Fibroblast of lung (primary cell): ENCODE measurements around the gene TMEM94. TPM values are rescaled to one million over a fixed set of nuclear protein-coding genes. Genes with fewer than 3 reads are reported as not detected.

Source experiments
- DNase-seq, 2 donors: peaks; one replicate each; pipeline versions ENCODE4 v3.0.0 to v3.0.0-alpha.2; 2010; ENCODE audit warnings: low read depth in 2 of 2
- H2AFZ ChIP-seq: 2 replicates; pipeline ENCODE4 v1.5.1; 2012; ENCODE audit warnings: low read length, control low read depth, inconsistent platforms
- H3K27ac ChIP-seq: 2 replicates; pipeline ENCODE4 v1.5.1; 2011; ENCODE audit warnings: low read length, control low read depth; ENCODE audit not compliant: insufficient read depth
- H3K27me3 ChIP-seq: 2 replicates; pipeline ENCODE4 v1.5.1; 2011; ENCODE audit warnings: mild to moderate bottlenecking, low read length; ENCODE audit not compliant: control insufficient read depth, insufficient read depth
- H3K36me3 ChIP-seq: 2 replicates; pipeline ENCODE4 v1.5.1; 2011; ENCODE audit warnings: low read length; ENCODE audit not compliant: control insufficient read depth, insufficient read depth
- H3K4me1 ChIP-seq: 2 replicates; pipeline ENCODE4 v1.5.1; 2011; ENCODE audit warnings: low read length; ENCODE audit not compliant: control insufficient read depth, insufficient read depth; ENCODE audit errors: extremely low read depth
- H3K4me2 ChIP-seq: 2 replicates; pipeline ENCODE4 v1.5.1; 2011; ENCODE audit warnings: low read length, control low read depth; ENCODE audit not compliant: insufficient read depth; ENCODE audit errors: extremely low read depth
- H3K4me3 ChIP-seq, 4 experiments: fragments of 200-600 bp in 1 of 4; sonication (generic) in 1 of 4; replicated peaks in 1 of 4; 2 replicates each; pipeline ENCODE4 v1.5.1; 2011 to 2016; ENCODE audit warnings: low read length in 4 of 4, low read depth in 3 of 4, mild to moderate bottlenecking in 3 of 4, control low read depth in 2 of 4, inconsistent platforms in 1 of 4, mixed read lengths in 1 of 4; ENCODE audit not compliant: insufficient read depth in 1 of 4; ENCODE audit errors: control extremely low read depth in 1 of 4
- H3K79me2 ChIP-seq: 2 replicates; pipeline ENCODE4 v1.5.1; 2012; ENCODE audit warnings: mild to moderate bottlenecking, low read length, inconsistent platforms; ENCODE audit not compliant: control insufficient read depth, insufficient read depth
- H3K9ac ChIP-seq: 2 replicates; pipeline ENCODE4 v1.5.1; 2011; ENCODE audit warnings: mild to moderate bottlenecking, low read length, control low read depth; ENCODE audit not compliant: insufficient read depth
- H3K9me3 ChIP-seq: 2 replicates; pipeline ENCODE4 v1.5.1; 2012; ENCODE audit warnings: low read depth, low read length; ENCODE audit not compliant: control insufficient read depth, insufficient read depth
- H4K20me1 ChIP-seq: 2 replicates; pipeline ENCODE4 v1.5.1; 2011; ENCODE audit warnings: low read length; ENCODE audit not compliant: control insufficient read depth, insufficient read depth; ENCODE audit errors: extremely low read depth
- CTCF ChIP-seq, 2 donors: IDR thresholded peaks in 1 of 2; conservative IDR thresholded peaks in 1 of 2; 1 replicate in 1 of 2; 2 replicates in 1 of 2; pipeline ENCODE4 v1.5.1; 2011 to 2012; ENCODE audit warnings: low read length in 2 of 2, control low read depth in 1 of 2, inconsistent platforms in 1 of 2, low read depth in 1 of 2, mild to moderate bottlenecking in 1 of 2
- EZH2 ChIP-seq: IDR thresholded peaks from 2 replicates; pipeline ENCODE4 v1.5.1; 2012; ENCODE audit warnings: low read length, control low read depth, mild to moderate bottlenecking; ENCODE audit errors: missing control alignments
- polyA plus RNA-seq, 2 donors: library from polyadenylated mRNA; depleted of rRNA in 1 of 2; stranded (reverse) in 1 of 2; unstranded in 1 of 2; fragments of >200 nt; gene quantifications; 2 replicates each; pipeline ENCODE4 v1.2.1, GENCODE V29; 2011 to 2012; ENCODE audit warnings: missing spikeins in 1 of 2
- total RNA-seq: library from RNA; depleted of rRNA; stranded (reverse); fragments of >200 nt; gene quantifications from 2 replicates; pipeline ENCODE4 v1.2.1, GENCODE V29; 2014

TMEM94 gene
- total and polyA plus RNA-seq, 2 donors (not counting 1 experiment from before 2014, with no cell fraction given), result 18.3 to 35.0 TPM

DNA sequence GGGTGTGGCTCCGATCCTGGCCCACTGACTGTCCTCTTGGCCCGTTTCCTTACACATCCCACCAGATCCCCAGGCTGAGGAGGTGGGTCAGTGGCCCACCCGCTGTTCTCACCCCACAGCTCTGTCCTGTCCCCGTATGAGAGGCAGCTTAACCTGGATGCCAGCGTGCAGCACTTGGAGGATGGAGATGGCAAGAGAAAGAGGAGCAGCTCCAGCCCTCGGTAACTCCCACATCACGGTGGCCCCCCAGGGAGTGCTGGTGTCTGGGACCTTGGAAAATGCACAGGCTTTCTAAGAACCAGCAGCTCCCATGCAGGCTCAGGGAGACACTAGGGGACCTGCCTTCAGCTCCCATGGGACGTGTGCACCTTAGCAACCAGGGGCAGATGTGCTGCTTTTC, 64.9 kb downstream of the TMEM94 start:
- Histone ChIP-seq H3K27me3 (peaks cover 2% of the 10 kb centered on the region), H3K27ac (no peak overlapping the region), H3K4me2 (no peak overlapping the region), H3K36me3 (peaks cover 1% of the 10 kb centered on the region), H3K79me2 (no peaks in the 10 kb centered on the region), H3K9me3 (no peaks in the 10 kb centered on the region), H4K20me1 (no peaks in the 10 kb centered on the region), H3K4me3 (no peak overlapping the region), H2AFZ (no peak overlapping the region), H3K4me1 (peaks cover 3% of the 10 kb centered on the region), H3K9ac (no peak overlapping the region)
- no peak for DNase-seq
- TF ChIP-seq CTCF (conservative IDR thresholded peaks at IDR 0.05 in 1 of 2, IDR thresholded peaks at IDR 0.05 in 1 of 2; ENCODE audit: low read depth in 1 of 2, low read length in 2 of 2), result no peak
- no peak for TF ChIP-seq EZH2

GRCh38 chr17:75521951-75522727, 65.7 kb downstream of the TMEM94 start:
- peak in 1 of 2 donors; percentile 74 for DNase-seq
- Histone ChIP-seq H3K4me1 (peaks cover 2% of the 10 kb centered on the region), H4K20me1 (no peaks in the 10 kb centered on the region), H3K36me3 (peaks cover 1% of the 10 kb centered on the region), H3K27ac (no peak overlapping the region), H3K79me2 (no peaks in the 10 kb centered on the region), H3K9ac (no peak overlapping the region), H3K4me3 (no peak overlapping the region), H3K9me3 (no peaks in the 10 kb centered on the region), H2AFZ (no peak overlapping the region), H3K27me3 (peaks cover 10% of the 10 kb centered on the region), H3K4me2 (no peak overlapping the region)
- no peak for TF ChIP-seq CTCF (conservative IDR thresholded peaks at IDR 0.05 in 1 of 2, IDR thresholded peaks at IDR 0.05 in 1 of 2; ENCODE audit: low read depth in 1 of 2, low read length in 2 of 2)
- no peak for TF ChIP-seq EZH2

DNA sequence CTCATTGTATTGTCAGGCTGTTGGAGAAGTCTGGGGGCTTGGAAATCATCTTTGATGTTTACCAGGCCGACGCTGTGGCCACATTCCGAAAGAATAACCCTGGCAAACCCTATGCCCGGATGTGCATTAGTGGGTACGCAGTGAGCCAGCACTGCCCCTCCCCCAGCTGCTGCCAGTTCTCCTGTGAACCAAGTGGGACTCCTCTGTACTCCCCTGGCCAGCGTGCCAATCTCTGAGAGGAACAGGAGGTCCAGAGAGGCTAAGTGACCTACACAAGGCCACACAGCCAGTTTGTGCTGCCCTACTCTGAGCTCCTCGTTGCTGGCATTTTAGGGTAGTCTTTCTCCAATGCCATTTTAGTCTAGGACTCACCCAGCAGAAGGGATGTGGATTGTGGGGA, 67.2 kb downstream of the TMEM94 start:
- H3K9ac ChIP-seq, result no peak overlapping the region
- DNase-seq, result no peak
- no peak overlapping the region for H2AFZ ChIP-seq
- H3K27ac ChIP-seq, result no peak overlapping the region
- H4K20me1 ChIP-seq, result no peaks in the 10 kb centered on the region
- H3K27me3 ChIP-seq, result peaks cover 11% of the 10 kb centered on the region
- H3K36me3 ChIP-seq, result peaks cover 1% of the 10 kb centered on the region
- TF ChIP-seq EZH2, result no peak
- no peak for TF ChIP-seq CTCF (conservative IDR thresholded peaks at IDR 0.05 in 1 of 2, IDR thresholded peaks at IDR 0.05 in 1 of 2; ENCODE audit: low read depth in 1 of 2, low read length in 2 of 2)
- no peaks in the 10 kb centered on the region for H3K79me2 ChIP-seq
- no peaks in the 10 kb centered on the region for H3K9me3 ChIP-seq
- H3K4me2 ChIP-seq, result no peak overlapping the region
- no peaks in the 10 kb centered on the region for H3K4me1 ChIP-seq
- H3K4me3 ChIP-seq, result no peak overlapping the region
